Omental fat pad (tissue), 4 donors: ENCODE results near the gene GATAD2B. TPM values are rescaled to one million over a fixed set of nuclear protein-coding genes. Genes with fewer than 3 reads are reported as not detected.

Experiments used
- ATAC-seq: fragments of 150-250 bp; one replicate; pipeline ENCODE4 v1.9.1; 2016; ENCODE audit warnings: mild to moderate bottlenecking, moderate library complexity; ENCODE audit not compliant: low FRiP score
- DNase-seq: peaks from one replicate; pipeline ENCODE4 v3.0.0-alpha.2; 2019; ENCODE audit warnings: low spot score
- CTCF ChIP-seq, 3 donors: fragments of 450-650 bp; IDR thresholded peaks; one replicate each; pipeline ENCODE4 v1.5.1; 2016 to 2017; ENCODE audit warnings: antibody characterized with exemption in 3 of 3, mild to moderate bottlenecking in 3 of 3, moderate library complexity in 2 of 3
- total RNA-seq, 4 donors: library from RNA; depleted of rRNA; stranded (reverse); fragments of >200 nt; gene quantifications; one replicate each; pipeline ENCODE4 v1.1.0, GENCODE V29; 2016

GATAD2B gene
- total RNA-seq, 4 donors from 2014 or later: 14.3 to 26.2 (median 17.8) TPM

GRCh38 chr1:153795330-153795837 lies 127.4 kb downstream of the GATAD2B start:
- ATAC-seq (no peak), DNase-seq (no peak)
- TF ChIP-seq CTCF (IDR thresholded peaks at IDR 0.05): no peak

GRCh38 chr1:153794624-153795329 lies 128.0 kb downstream of the GATAD2B start:
- ATAC-seq (no peak), DNase-seq (no peak)
- TF ChIP-seq CTCF (IDR thresholded peaks at IDR 0.05): no peak

GRCh38 chr1:153793973-153794615 lies 128.7 kb downstream of the GATAD2B start:
- DNase-seq (no peak), ATAC-seq (no peak)
- no peak for TF ChIP-seq CTCF (IDR thresholded peaks at IDR 0.05)

GRCh38 chr1:153793261-153793972 lies 129.4 kb downstream of the GATAD2B start:
- ATAC-seq: no peak
- DNase-seq: no peak
- no peak for TF ChIP-seq CTCF (IDR thresholded peaks at IDR 0.05)

- DNase-seq (no peak), ATAC-seq (no peak)
- TF ChIP-seq CTCF (IDR thresholded peaks at IDR 0.05): no peak
These were observed 130.1 kb downstream of the GATAD2B start for GRCh38 chr1:153792631-153793041.

- no peak for DNase-seq
- no peak for ATAC-seq
- no peak for TF ChIP-seq CTCF (IDR thresholded peaks at IDR 0.05)
These were observed 131.0 kb downstream of the GATAD2B start for GRCh38 chr1:153791648-153792253.
